Adipocyte (in vitro differentiated cells): ENCODE data around the gene DSG3.

ENCODE experiments used
- DNase-seq: peaks from one replicate; pipeline ENCODE4 v3.0.0-alpha.2; 2015; ENCODE audit warnings: low read depth
- H3K27me3 ChIP-seq: replicated peaks from 2 replicates; pipeline ENCODE4 v1.7.0; 2013; ENCODE audit warnings: mild to moderate bottlenecking, low read length, moderate library complexity; ENCODE audit not compliant: control insufficient read depth, insufficient read depth
- H3K36me3 ChIP-seq: 2 replicates; pipeline ENCODE4 v1.7.0; 2013; ENCODE audit warnings: low read length, mild to moderate bottlenecking, moderate library complexity; ENCODE audit not compliant: control insufficient read depth, insufficient read depth, severe bottlenecking
- H3K4me1 ChIP-seq: 2 replicates; pipeline ENCODE4 v1.7.0; 2013; ENCODE audit warnings: mild to moderate bottlenecking, low read length, moderate library complexity; ENCODE audit not compliant: control insufficient read depth, insufficient read depth
- H3K4me3 ChIP-seq: 2 replicates; pipeline ENCODE4 v1.7.0; 2013; ENCODE audit warnings: mild to moderate bottlenecking, low read length, moderate library complexity
- H3K9ac ChIP-seq: 2 replicates; pipeline ENCODE4 v1.7.0; 2013; ENCODE audit warnings: mild to moderate bottlenecking, low read length, moderate library complexity
- H3K9me3 ChIP-seq: 2 replicates; pipeline ENCODE4 v1.7.0; 2013; ENCODE audit warnings: mild to moderate bottlenecking, low read length, moderate library complexity; ENCODE audit not compliant: control insufficient read depth

DSG3 gene

DNA sequence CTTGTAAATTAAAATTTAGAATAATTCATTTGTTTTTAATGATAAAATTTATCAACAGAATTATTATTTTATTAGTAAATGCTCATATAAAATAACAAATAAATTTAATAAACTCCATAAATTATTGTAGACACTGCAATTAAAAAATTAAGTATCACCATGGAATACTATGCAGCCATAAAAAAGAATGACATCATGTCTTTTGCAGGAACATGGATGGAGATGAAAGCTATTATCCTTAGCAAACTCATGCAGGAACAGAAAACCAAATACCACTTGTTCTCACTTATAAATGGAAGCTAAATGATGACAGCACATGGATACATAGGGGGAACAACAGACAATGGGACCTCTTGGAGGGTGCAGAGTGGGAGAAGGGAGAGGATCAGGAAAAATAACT is 29.7 kb upstream of the DSG3 start:
- H3K27me3 ChIP-seq, result no peaks in the 10 kb centered on the region
- no peak overlapping the region for H3K9ac ChIP-seq
- H3K4me1 ChIP-seq, result no peaks in the 10 kb centered on the region
- no peaks in the 10 kb centered on the region for H3K36me3 ChIP-seq
- H3K4me3 ChIP-seq, result no peak overlapping the region
- DNase-seq, result no peak
- H3K9me3 ChIP-seq, result no peaks in the 10 kb centered on the region

DNA sequence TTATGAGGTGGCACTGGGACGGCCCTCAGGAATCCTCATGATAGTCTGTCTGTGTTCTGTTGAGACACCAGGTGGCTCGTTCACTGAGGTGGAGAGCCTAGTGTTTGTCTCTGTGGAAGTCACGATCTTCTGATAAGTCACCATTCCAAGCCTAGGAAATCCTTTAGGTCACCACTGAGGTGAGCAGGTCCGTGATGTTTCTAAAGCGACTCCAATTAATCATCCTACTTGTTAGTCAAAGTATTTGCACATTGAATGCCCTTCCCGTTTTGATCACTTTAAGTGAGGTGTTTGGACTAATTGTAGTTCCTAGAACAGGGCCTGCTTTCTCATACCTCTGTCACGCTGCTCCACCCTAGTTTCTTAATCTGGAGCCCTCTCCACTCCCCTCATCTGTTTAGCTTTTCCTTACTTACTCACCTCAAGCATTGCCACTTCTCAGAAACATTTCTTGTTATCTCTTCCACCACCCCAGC is 28.0 kb upstream of the DSG3 start:
- Histone ChIP-seq H3K36me3 (no peaks in the 10 kb centered on the region), H3K4me3 (no peak overlapping the region), H3K9me3 (no peaks in the 10 kb centered on the region), H3K9ac (no peak overlapping the region), H3K27me3 (no peaks in the 10 kb centered on the region), H3K4me1 (no peaks in the 10 kb centered on the region)
- DNase-seq, result no peak

DNA sequence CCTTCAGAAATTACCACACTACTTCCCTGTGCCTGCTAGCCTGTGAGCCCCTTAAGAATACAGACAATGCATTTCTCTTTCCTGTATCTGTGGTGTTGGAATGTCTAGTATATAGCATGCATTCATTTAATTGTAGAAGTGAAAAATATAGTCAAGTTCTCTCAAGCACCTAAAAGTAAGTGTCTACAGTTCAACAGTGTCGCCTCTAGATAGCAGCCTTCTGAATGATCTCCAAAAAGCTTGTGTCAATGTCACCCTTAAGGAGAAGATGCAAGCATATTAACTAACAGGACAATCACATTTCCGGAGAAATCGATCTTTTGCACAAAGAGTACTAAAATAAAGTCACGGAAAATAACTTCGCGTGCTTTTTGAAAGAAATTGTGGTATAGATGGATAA is 27.5 kb upstream of the DSG3 start:
- no peak for DNase-seq
- Histone ChIP-seq H3K27me3 (no peaks in the 10 kb centered on the region), H3K9ac (no peak overlapping the region), H3K4me1 (no peaks in the 10 kb centered on the region), H3K4me3 (no peak overlapping the region), H3K9me3 (no peaks in the 10 kb centered on the region), H3K36me3 (no peaks in the 10 kb centered on the region)

DNA sequence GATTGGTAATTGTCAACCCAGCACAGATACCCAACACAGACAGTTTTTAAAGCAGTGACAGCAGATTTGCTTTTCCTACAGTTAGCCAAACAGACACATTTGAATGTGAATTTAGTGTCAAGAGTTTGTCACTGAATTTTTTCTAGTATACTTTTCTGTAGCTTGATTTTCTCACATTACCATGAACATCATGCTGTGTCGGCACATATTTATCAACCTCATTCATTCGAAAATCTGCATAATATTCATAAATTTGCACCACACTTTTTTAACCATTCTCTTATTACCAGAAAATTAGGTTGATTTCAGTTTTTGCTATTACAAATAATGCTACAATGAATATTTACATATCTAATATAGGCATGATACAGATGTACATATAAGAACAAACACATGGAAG is 27.0 kb upstream of the DSG3 start:
- Histone ChIP-seq H3K27me3 (no peaks in the 10 kb centered on the region), H3K36me3 (no peaks in the 10 kb centered on the region), H3K4me1 (no peaks in the 10 kb centered on the region), H3K4me3 (no peak overlapping the region), H3K9ac (no peak overlapping the region), H3K9me3 (no peaks in the 10 kb centered on the region)
- no peak for DNase-seq

DNA sequence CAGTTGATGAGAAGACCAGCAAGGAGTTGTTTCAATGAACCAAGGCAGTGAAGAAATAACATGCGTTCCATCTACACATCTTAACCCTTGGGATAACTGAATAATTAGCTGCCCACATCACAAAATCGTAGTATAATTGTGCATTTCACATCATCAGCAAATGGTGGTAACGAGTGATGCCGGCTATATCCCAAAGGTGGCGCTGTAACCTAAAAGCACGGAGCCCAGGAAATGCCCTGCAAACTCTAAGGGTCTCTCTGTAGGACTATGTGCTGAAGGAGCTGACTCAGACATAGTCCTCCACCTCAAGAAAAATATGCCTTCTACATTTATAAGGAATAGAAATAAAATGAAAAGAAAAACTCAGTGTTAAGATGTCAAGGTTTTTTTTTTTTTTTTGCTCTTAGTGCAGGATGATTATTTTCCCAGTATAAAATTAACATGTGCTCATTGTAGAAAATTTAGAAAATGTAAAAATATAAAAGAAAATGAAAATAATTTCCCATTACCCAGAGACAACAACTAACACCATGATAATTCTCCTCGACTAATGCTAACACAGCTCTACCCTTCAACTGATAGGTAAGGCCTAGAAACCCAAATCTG is 23.1 kb upstream of the DSG3 start:
- Histone ChIP-seq H3K9me3 (no peaks in the 10 kb centered on the region), H3K9ac (no peak overlapping the region), H3K4me3 (no peak overlapping the region), H3K27me3 (peaks cover 6% of the 10 kb centered on the region), H3K4me1 (peaks cover 5% of the 10 kb centered on the region), H3K36me3 (no peaks in the 10 kb centered on the region)
- DNase-seq, result no peak

DNA sequence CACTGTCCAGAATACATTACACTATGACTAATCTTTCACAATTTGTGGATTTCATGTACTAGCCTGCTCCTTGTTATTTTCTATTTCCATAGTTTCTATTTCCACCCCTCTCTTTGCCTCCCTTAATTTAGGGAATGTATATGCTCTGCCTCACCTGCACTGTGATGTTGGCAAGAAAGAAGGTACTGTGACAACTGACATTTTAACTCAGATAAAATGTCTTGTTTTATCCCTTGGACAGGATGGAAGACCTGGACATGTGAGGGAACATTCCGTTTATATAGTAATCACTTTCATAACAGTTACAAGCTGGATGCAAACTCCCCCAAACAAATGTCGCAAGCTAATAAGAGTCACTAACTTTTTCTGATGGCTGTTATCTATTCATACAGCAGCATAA is 21.5 kb upstream of the DSG3 start:
- Histone ChIP-seq H3K9ac (no peak overlapping the region), H3K4me1 (peaks cover 5% of the 10 kb centered on the region), H3K4me3 (no peak overlapping the region), H3K9me3 (no peaks in the 10 kb centered on the region), H3K36me3 (no peaks in the 10 kb centered on the region), H3K27me3 (peaks cover 11% of the 10 kb centered on the region)
- no peak for DNase-seq

DNA sequence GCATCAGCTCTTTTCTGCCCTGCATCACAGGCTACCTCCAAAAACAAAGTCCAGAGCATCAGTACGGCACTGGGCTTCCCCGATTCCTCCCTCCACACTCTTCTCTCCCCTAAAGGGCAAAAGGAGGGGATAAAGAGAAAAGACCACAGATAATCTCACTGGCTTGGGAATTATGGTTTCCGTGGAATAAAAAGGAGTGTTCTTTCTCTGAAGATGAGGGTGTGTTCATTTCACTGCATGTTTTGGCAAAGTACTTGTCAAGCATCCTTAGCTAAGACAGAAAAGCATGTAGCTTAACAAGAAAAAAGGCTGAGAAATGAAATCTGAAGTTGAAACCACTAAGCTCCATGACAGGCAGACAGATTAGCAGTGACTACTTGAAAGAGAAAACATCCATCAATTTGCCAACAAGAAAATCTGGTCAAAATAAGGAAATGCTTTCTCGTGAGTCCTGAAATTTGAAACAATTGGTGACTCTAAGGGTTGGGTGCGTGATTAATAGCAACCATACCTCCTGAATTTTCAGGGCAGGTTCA is 20.6 kb upstream of the DSG3 start:
- no peak for DNase-seq
- Histone ChIP-seq H3K9ac (no peak overlapping the region), H3K36me3 (no peaks in the 10 kb centered on the region), H3K27me3 (peaks cover 11% of the 10 kb centered on the region), H3K4me1 (peaks cover 5% of the 10 kb centered on the region), H3K9me3 (peaks cover 5% of the 10 kb centered on the region), H3K4me3 (no peak overlapping the region)

DNA sequence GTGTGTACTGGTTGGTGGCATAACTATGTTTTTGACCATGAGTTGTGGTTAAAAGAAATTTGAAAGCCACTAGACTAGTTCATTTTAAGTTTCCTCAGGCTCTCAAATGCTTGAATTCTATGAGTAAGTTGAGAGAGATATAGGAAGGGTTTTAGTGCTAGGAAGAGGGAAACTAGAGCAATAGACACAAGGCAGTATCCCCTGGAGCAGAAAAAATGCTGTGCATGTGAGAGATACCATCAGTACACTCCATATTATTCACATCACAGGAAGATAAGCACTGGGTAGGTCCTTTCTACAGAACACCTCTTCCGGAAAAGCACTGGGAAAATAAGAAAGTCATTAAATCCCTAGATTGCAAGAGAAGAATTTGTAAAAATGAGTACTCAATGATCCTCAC is 19.3 kb upstream of the DSG3 start:
- DNase-seq, result no peak
- Histone ChIP-seq H3K9ac (no peak overlapping the region), H3K27me3 (peaks cover 11% of the 10 kb centered on the region), H3K4me3 (no peak overlapping the region), H3K9me3 (peaks cover 16% of the 10 kb centered on the region), H3K36me3 (no peaks in the 10 kb centered on the region), H3K4me1 (peaks cover 5% of the 10 kb centered on the region)

DNA sequence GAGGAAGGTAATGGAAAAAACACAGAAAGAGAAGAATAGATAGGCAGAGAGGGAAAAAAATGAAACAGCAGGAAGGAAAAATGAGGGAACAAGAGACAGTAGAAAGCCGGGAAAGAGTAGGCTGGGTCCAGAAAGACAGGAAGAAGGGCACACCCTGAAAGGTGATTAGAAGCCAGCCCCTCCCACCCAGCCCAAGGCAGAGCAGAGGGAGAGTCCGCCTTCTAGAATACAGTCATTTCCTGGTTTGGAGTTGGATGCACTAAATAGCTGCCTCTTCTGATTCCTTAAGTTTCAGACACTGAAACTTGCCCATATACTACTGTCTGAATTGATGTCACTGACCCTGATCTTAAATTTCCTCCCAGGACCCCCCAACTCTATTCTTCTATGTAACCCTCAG is 17.9 kb upstream of the DSG3 start:
- Histone ChIP-seq H3K27me3 (peaks cover 11% of the 10 kb centered on the region), H3K4me3 (no peak overlapping the region), H3K9ac (no peak overlapping the region), H3K9me3 (peaks cover 16% of the 10 kb centered on the region), H3K36me3 (no peaks in the 10 kb centered on the region), H3K4me1 (peaks cover 5% of the 10 kb centered on the region)
- DNase-seq, result no peak

DNA sequence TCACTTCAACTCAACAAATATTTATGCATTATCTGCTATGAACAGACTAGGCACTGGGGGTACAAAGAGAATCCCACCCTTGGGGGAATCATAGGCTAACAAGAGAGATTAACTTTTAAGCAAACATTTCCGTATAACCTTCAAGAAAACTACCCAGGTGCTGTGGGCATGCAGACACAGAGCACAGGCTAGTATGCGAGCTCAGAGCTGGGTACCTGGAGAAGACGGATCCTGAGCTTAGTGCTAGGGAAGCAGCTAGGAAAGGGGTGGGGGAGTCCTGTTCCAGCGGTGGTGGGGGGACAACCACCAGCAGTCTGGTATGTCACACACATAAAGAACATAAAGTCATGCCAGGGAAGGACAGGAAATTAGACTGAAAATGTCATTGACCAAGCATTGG is 17.5 kb upstream of the DSG3 start:
- Histone ChIP-seq H3K4me1 (peaks cover 5% of the 10 kb centered on the region), H3K9ac (no peak overlapping the region), H3K9me3 (peaks cover 16% of the 10 kb centered on the region), H3K27me3 (peaks cover 11% of the 10 kb centered on the region), H3K36me3 (no peaks in the 10 kb centered on the region), H3K4me3 (no peak overlapping the region)
- DNase-seq, result no peak

DNA sequence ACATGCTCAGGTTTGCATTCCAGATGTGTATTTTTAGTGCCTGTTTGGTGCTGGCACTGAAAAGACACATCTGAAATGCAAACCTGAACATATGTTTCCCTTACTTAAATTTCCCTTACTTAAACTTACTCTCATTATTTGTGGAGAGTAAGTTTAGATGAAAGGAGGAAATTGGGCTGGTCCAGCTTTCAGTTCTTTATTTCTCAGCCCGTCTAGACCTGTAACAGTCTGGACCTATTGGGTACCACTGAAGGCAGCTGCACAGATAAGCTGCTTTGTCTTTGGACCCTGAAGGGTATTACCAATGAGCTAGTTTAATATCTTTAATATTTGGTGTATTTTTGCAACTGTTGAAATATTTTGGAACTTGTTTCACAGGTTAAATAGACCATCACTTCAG is 17.0 kb upstream of the DSG3 start:
- Histone ChIP-seq H3K9ac (no peak overlapping the region), H3K4me1 (peaks cover 5% of the 10 kb centered on the region), H3K27me3 (peaks cover 11% of the 10 kb centered on the region), H3K4me3 (no peak overlapping the region), H3K9me3 (peaks cover 16% of the 10 kb centered on the region), H3K36me3 (no peaks in the 10 kb centered on the region)
- DNase-seq, result no peak

DNA sequence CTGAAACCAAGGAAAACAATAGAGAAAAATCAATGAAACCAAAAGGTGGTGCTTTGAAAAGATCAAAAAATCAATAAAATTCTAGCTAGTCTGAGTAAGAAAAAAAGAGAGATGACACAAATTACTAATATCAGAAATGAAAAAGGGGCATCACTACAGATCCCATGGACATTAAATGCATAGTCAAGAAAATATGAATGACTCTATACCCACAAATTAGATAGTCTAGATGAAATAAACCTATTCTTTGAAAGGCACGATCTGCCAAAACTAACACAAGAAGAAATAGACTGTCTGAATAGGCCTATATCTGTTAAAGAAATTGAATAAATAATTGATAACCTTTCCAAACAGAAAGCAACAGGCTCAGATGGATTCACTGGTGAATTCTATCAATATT is 15.2 kb upstream of the DSG3 start:
- Histone ChIP-seq H3K9ac (no peak overlapping the region), H3K27me3 (peaks cover 5% of the 10 kb centered on the region), H3K36me3 (no peaks in the 10 kb centered on the region), H3K4me1 (no peaks in the 10 kb centered on the region), H3K4me3 (no peak overlapping the region), H3K9me3 (peaks cover 16% of the 10 kb centered on the region)
- DNase-seq, result no peak
